HepG2 (cell line): ENCODE measurements around the gene ARHGAP10. TPM values are rescaled to one million over a fixed set of nuclear protein-coding genes. Genes with fewer than 3 reads are reported as not detected.

Source experiments
- ADNP ChIP-seq: sonication (generic); formaldehyde crosslinking; IDR thresholded peaks from 2 replicates; pipeline ENCODE4 v1.4.0; 2020; ENCODE audit warnings: missing genetic modification reagents
- ATF7 ChIP-seq, 2 experiments: fragments of 450-650 bp in 1 of 2; sonication (generic) in 1 of 2; formaldehyde crosslinking in 1 of 2; IDR thresholded peaks; 2 replicates each; pipeline versions ENCODE4 v1.4.0 to v1.6.1; 2016 to 2020; ENCODE audit warnings: antibody characterized with exemption in 1 of 2, mild to moderate bottlenecking in 1 of 2, missing genetic modification reagents in 1 of 2
- CREBL2 ChIP-seq: sonication (generic); formaldehyde crosslinking; IDR thresholded peaks from 2 replicates; pipeline ENCODE4 v1.8.1; 2023; ENCODE audit warnings: missing genetic modification reagents, mild to moderate bottlenecking, borderline replicate concordance
- FOSL2 ChIP-seq: sonication (generic); formaldehyde crosslinking; IDR thresholded peaks from 2 replicates; pipeline ENCODE4 v1.4.0; 2020; ENCODE audit warnings: missing genetic modification reagents
- FOXO4 ChIP-seq: sonication (generic); formaldehyde crosslinking; conservative IDR thresholded peaks from 2 replicates; pipeline ENCODE4 v1.8.1; 2023; ENCODE audit warnings: missing genetic modification reagents
- GABPA ChIP-seq, 2 experiments: IDR thresholded peaks; 2 replicates each; pipeline ENCODE4 v1.6.1; 2011 to 2016; ENCODE audit warnings: low read depth in 2 of 2, low read length in 1 of 2, missing biosample characterization in 1 of 2, missing genetic modification characterization in 1 of 2
- IKZF1 ChIP-seq: fragments of 450-650 bp; IDR thresholded peaks from 2 replicates; pipeline ENCODE4 v1.7.1; 2016
- ISX ChIP-seq: sonication (generic); formaldehyde crosslinking; conservative IDR thresholded peaks from 2 replicates; pipeline ENCODE4 v1.5.0; 2020; ENCODE audit warnings: missing genetic modification reagents
- KDM3A ChIP-seq: IDR thresholded peaks from 2 replicates; pipeline ENCODE4 v1.6.1; 2018; ENCODE audit warnings: low read depth, missing compliant biosample characterization
- NFE2L2 ChIP-seq: fragments of 150-350 bp; IDR thresholded peaks from 2 replicates; pipeline ENCODE4 v1.6.1; 2014; ENCODE audit warnings: low read length
- RAD21 ChIP-seq: fragments of 450-650 bp; formaldehyde crosslinking; IDR thresholded peaks from 2 replicates; pipeline ENCODE4 v1.5.0; 2020; ENCODE audit warnings: mild to moderate bottlenecking
- REL ChIP-seq: sonication (generic); formaldehyde crosslinking; conservative IDR thresholded peaks from 2 replicates; pipeline ENCODE4 v1.8.0; 2022; ENCODE audit warnings: mild to moderate bottlenecking, missing genetic modification reagents, moderate library complexity
- RFX1 ChIP-seq: fragments of 450-650 bp; IDR thresholded peaks from 2 replicates; pipeline ENCODE4 v1.6.1; 2017
- RXRB ChIP-seq: IDR thresholded peaks from 2 replicates; pipeline ENCODE4 v1.6.1; 2016; ENCODE audit warnings: borderline replicate concordance, missing genetic modification reagents, missing compliant biosample characterization
- SCMH1 ChIP-seq: sonication (generic); formaldehyde crosslinking; IDR thresholded peaks from 2 replicates; pipeline ENCODE4 v1.9.0; 2021; ENCODE audit warnings: missing genetic modification reagents, mild to moderate bottlenecking, borderline replicate concordance
- SUZ12 ChIP-seq: fragments of 150-350 bp; IDR thresholded peaks from 2 replicates; pipeline ENCODE4 v1.6.1; 2014; ENCODE audit warnings: low read depth, low read length
- TARDBP ChIP-seq: sonication (generic); formaldehyde crosslinking; IDR thresholded peaks from 2 replicates; pipeline ENCODE4 v1.8.0; 2022; ENCODE audit warnings: mild to moderate bottlenecking, missing genetic modification reagents
- TSC22D2 ChIP-seq: sonication (generic); formaldehyde crosslinking; IDR thresholded peaks from 2 replicates; pipeline ENCODE4 v1.5.1; 2020; ENCODE audit warnings: missing genetic modification reagents, mild to moderate bottlenecking, borderline replicate concordance
- ZBTB26 ChIP-seq: IDR thresholded peaks from 2 replicates; pipeline ENCODE4 v1.6.1; 2016; ENCODE audit warnings: missing compliant biosample characterization, missing genetic modification reagents, borderline replicate concordance
- ZFP90 ChIP-seq: sonication (generic); formaldehyde crosslinking; IDR thresholded peaks from 2 replicates; pipeline ENCODE4 v1.8.0; 2022; ENCODE audit warnings: missing genetic modification reagents, mild to moderate bottlenecking, inconsistent platforms, borderline replicate concordance
- ZNF10 ChIP-seq: sonication (generic); formaldehyde crosslinking; IDR thresholded peaks from 2 replicates; pipeline ENCODE4 v1.4.0; 2020; ENCODE audit warnings: mild to moderate bottlenecking, low read depth, missing genetic modification reagents, borderline replicate concordance
- ZNF225 ChIP-seq: sonication (generic); formaldehyde crosslinking; IDR thresholded peaks from 2 replicates; pipeline ENCODE4 v1.4.0; 2020; ENCODE audit warnings: mild to moderate bottlenecking, missing genetic modification reagents
- ZNF468 ChIP-seq: sonication (generic); formaldehyde crosslinking; IDR thresholded peaks from 2 replicates; pipeline ENCODE4 v1.8.0; 2022; ENCODE audit warnings: mild to moderate bottlenecking, moderate library complexity, missing genetic modification reagents
- ZNF510 ChIP-seq: sonication (generic); formaldehyde crosslinking; IDR thresholded peaks from 2 replicates; pipeline ENCODE4 v1.4.0; 2020; ENCODE audit warnings: low read depth, mild to moderate bottlenecking, missing genetic modification reagents
- ZNF546 ChIP-seq: sonication (generic); formaldehyde crosslinking; conservative IDR thresholded peaks from 2 replicates; pipeline ENCODE4 v1.8.1; 2023; ENCODE audit warnings: mild to moderate bottlenecking, missing genetic modification reagents
- ZNF569 ChIP-seq: sonication (generic); formaldehyde crosslinking; IDR thresholded peaks from 2 replicates; pipeline ENCODE4 v1.5.0; 2020; ENCODE audit warnings: mild to moderate bottlenecking, missing genetic modification reagents, moderate library complexity, borderline replicate concordance
- ZNF589 ChIP-seq: sonication (generic); formaldehyde crosslinking; conservative IDR thresholded peaks from 2 replicates; pipeline ENCODE4 v1.8.0; 2022; ENCODE audit warnings: mild to moderate bottlenecking, moderate library complexity, missing genetic modification reagents
- ZNF749 ChIP-seq: sonication (generic); formaldehyde crosslinking; IDR thresholded peaks from 2 replicates; pipeline ENCODE4 v1.8.0; 2022; ENCODE audit warnings: mild to moderate bottlenecking, missing genetic modification reagents, moderate library complexity, borderline replicate concordance
- polyA plus RNA-seq, 8 experiments: library from polyadenylated mRNA; depleted of rRNA in 3 of 8; stranded (reverse) in 7 of 8; unstranded in 1 of 8; fragments of >200 nt; fragmentation: Illumina TruSeq in 4 of 8; extraction: Trizol in 4 of 8; gene quantifications; 2 replicates each; pipeline versions ENCODE4 v1.2.1 to v1.2.3, GENCODE V29; 2011 to 2016; ENCODE audit warnings: low read depth in 4 of 8, missing spikeins in 1 of 8, mixed read lengths in 1 of 8; ENCODE audit not compliant: insufficient read depth in 1 of 8
- total RNA-seq, 5 experiments: library from RNA; depleted of rRNA; stranded (reverse); fragments of >200 nt; fragmentation: Illumina TruSeq; extraction: Trizol; gene quantifications; 2 replicates each; pipeline ENCODE4 v1.2.3, GENCODE V29; 2016; ENCODE audit warnings: low read depth in 1 of 5

The ARHGAP10 gene
- total and polyA plus RNA-seq, 2 of the 13 experiments (the other 11 are each of a cell fraction or from before 2014, with no cell fraction given): 0.45 to 1.6 TPM

GRCh38 chr4:147683717-147684700 lies 47.9 kb upstream of the ARHGAP10 start, which contains the start of gene PRMT9 (continued):
- TF ChIP-seq ISX (CRISPR knock-in tag): 0 out of 2 replicates have a peak, but pooled peaks have one; percentile 69
- no peak for TF ChIP-seq ZNF546 (CRISPR knock-in tag)
- TF ChIP-seq GABPA (IDR thresholded peaks at IDR 0.05; ENCODE audit: low read depth, low read length): no peak; the same call in 1 of the 2 replicates
- TF ChIP-seq GABPA (CRISPR knock-in tag; IDR thresholded peaks at IDR 0.05; ENCODE audit: low read depth): peak; percentile 74
- peak; percentile 58; the same call in 1 of the 2 replicates for TF ChIP-seq RXRB (CRISPR knock-in tag)
- no peak for TF ChIP-seq CREBL2 (CRISPR knock-in tag)
- peak; percentile 82 for TF ChIP-seq FOSL2 (CRISPR knock-in tag)
- no peak for TF ChIP-seq ZNF468 (CRISPR knock-in tag)
- TF ChIP-seq RFX1: no peak
- no peak for TF ChIP-seq ZNF569 (CRISPR knock-in tag)
- TF ChIP-seq REL: no peak
- no peak for TF ChIP-seq IKZF1
- peak; percentile 52; the same call in 1 of the 2 replicates for TF ChIP-seq ZNF749 (CRISPR knock-in tag)
- TF ChIP-seq SUZ12: no peak
- TF ChIP-seq NFE2L2: no peak
- TF ChIP-seq ZNF225 (CRISPR knock-in tag): peak; percentile 71; the same call in 1 of the 2 replicates
- TF ChIP-seq ZBTB26 (CRISPR knock-in tag): peak; percentile 70
- TF ChIP-seq ADNP (CRISPR knock-in tag): no peak
- no peak for TF ChIP-seq SCMH1 (CRISPR knock-in tag)
- TF ChIP-seq ZNF510 (CRISPR knock-in tag): peak; percentile 66; the same call in 1 of the 2 replicates
- peak; percentile 57 for TF ChIP-seq TARDBP
- TF ChIP-seq ZNF589 (CRISPR knock-in tag): no peak
- no peak for TF ChIP-seq ZNF10
- peak; percentile 95 for TF ChIP-seq ZFP90 (CRISPR knock-in tag)
- TF ChIP-seq RAD21 (CRISPR knock-in tag): peak; percentile 14; the same call in 1 of the 2 replicates
- TF ChIP-seq TSC22D2 (CRISPR knock-in tag): 0 out of 2 replicates have a peak, but pooled peaks have one; percentile 36
- TF ChIP-seq KDM3A (CRISPR knock-in tag): 0 out of 2 replicates have a peak, but pooled peaks have one; percentile 37
- TF ChIP-seq FOXO4: no peak
- TF ChIP-seq ATF7 (IDR thresholded peaks at IDR 0.05): no peak
- TF ChIP-seq ATF7 (CRISPR knock-in tag; IDR thresholded peaks at IDR 0.05): peak; percentile 85
